ENCODE data around the gene LMO3.

LMO3 gene

GRCh38 chr12:16599081-16599480 is 6.9 kb downstream of the LMO3 start:
- TF ChIP-seq CTCF (IDR thresholded peaks at IDR 0.05): no peak

DNA sequence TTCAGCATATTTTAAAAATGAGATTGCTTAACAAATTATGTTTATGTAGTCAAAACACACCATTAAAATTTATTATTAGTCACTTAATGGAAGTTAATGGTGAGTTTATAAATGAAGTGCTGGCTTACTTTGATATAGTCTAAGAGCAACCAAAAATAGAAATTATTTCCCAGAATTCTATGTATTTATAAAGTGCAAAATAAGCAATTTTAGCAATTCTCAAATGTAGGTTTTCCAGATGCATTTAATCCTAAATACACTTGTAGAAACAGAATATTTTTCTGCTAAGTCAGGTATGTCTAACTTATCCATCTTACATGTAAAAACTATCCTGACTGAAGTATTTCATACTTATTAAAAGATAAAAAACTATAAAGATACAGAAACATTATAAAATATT is 11.2 kb downstream of the LMO3 start:
- no peak for TF ChIP-seq CTCF (IDR thresholded peaks at IDR 0.05)

GRCh38 chr12:16593546-16593945 is 12.4 kb downstream of the LMO3 start:
- no peak for TF ChIP-seq CTCF (IDR thresholded peaks at IDR 0.05)

DNA sequence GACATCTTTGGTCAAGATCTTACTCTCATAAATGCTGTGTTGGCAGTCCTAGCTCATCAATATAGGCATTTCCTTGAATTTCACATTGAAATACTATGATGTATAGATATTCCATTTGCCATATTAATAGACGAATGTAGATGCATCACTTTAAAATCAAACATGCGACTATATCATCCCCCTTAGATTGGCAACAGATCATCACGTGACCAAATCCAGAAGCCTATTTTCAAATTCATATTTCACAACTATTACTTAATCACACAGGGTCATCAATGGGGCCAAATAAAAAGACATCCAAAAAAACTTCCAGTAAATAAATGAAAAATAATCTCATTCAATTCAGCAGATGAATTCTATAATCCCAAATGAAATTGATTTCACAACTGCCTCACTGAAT is 15.3 kb downstream of the LMO3 start:
- no peak for TF ChIP-seq CTCF (IDR thresholded peaks at IDR 0.05)

GRCh38 chr12:16588812-16589211 is 17.1 kb downstream of the LMO3 start:
- TF ChIP-seq CTCF (IDR thresholded peaks at IDR 0.05): no peak

DNA sequence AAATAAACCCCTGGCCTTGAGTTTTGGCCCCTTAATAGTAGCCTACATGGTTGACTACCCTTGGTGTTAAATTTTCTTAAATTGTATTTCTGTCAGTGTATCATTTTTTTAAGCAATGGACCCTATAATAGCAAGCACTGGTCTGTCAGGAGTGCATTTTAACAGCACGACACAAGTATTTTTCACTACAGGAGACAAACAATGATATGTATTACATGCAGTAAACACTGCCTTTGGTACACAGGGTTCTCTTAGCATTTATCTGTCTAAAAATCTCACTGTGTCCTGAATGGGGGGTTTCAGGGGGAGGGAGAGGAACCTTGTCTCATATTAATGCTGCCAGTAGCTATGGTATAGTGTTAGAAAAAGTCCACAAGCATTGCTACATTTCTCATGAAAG is 18.4 kb downstream of the LMO3 start:
- no peak for TF ChIP-seq CTCF (IDR thresholded peaks at IDR 0.05)

DNA sequence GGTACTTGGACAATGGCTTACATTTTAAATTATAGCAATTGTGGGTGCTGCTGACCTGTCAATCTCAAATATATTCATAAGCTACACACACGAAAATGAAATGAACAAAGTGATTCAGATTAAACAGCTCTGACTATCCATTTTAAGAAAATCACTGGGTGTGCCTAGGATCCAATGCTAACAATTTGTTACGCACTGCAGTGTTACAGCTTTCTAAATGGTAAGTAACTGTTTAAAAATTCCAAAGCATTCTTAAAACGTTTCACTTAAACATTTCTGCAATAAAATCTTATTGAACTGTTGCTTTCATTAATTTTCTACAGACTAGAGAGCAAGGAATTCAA is 18.9 kb downstream of the LMO3 start:
- no peak for TF ChIP-seq CTCF (IDR thresholded peaks at IDR 0.05)

GRCh38 chr12:16586350-16587109 is 19.4 kb downstream of the LMO3 start:
- TF ChIP-seq CTCF (IDR thresholded peaks at IDR 0.05): no peak

Data from LNCAP (cell line).